Upper lobe of left lung (tissue), 6 donors: ENCODE data around the gene DNAJC12. TPM values are rescaled to one million over a fixed set of nuclear protein-coding genes. Genes with fewer than 3 reads are reported as not detected.
A peak's percentile ranks its signal among the peaks of the same experiment; 100 is the strongest.
"Not testable (repeated sequence)": the region's sequence is repeated elsewhere in the genome, so short reads cannot be mapped to it uniquely, and the experiment has no call there.

Experiments used
- ATAC-seq, 2 donors: fragments of 200-7000 bp; cut with Tn5 transposase; one replicate each; pipeline ENCODE4 v1.9.1; 2022; ENCODE audit warnings: mild to moderate bottlenecking in 2 of 2, moderate library complexity in 2 of 2; ENCODE audit not compliant: low FRiP score in 2 of 2
- DNase-seq, 2 donors: peaks; one replicate each; pipeline ENCODE4 v3.0.0-alpha.2; 2019 to 2020
- H3K27ac ChIP-seq, 4 donors: fragments of 200-600 bp; sonication (generic); one replicate each; pipeline ENCODE4 v1.5.1; 2016 to 2019
- H3K27me3 ChIP-seq, 4 donors: fragments of 200-600 bp; sonication (generic); one replicate each; pipeline ENCODE4 v1.5.1; 2017 to 2019
- H3K36me3 ChIP-seq, 4 donors: fragments of 200-600 bp; sonication (generic); one replicate each; pipeline ENCODE4 v1.5.1; 2016 to 2019
- H3K4me1 ChIP-seq, 4 donors: fragments of 200-600 bp; sonication (generic); one replicate each; pipeline ENCODE4 v1.5.1; 2018 to 2019
- H3K4me3 ChIP-seq, 4 donors: fragments of 200-600 bp; sonication (generic); one replicate each; pipeline ENCODE4 v1.5.1; 2017 to 2019; ENCODE audit warnings: mild to moderate bottlenecking in 2 of 4, moderate library complexity in 1 of 4
- H3K9me3 ChIP-seq, 4 donors: fragments of 200-600 bp; sonication (generic); one replicate each; pipeline ENCODE4 v1.5.1; 2018 to 2019
- EP300 ChIP-seq, 4 donors: sonication (generic); formaldehyde crosslinking; IDR thresholded peaks; one replicate each; pipeline ENCODE4 v1.5.1; 2017; ENCODE audit warnings: antibody characterized with exemption in 4 of 4, control low read depth in 2 of 4
- POLR2A ChIP-seq, 4 donors: fragments of 450-650 bp; IDR thresholded peaks; one replicate each; pipeline ENCODE4 v1.5.1; 2016 to 2017; ENCODE audit warnings: antibody characterized with exemption in 4 of 4, mild to moderate bottlenecking in 2 of 4
- POLR2AphosphoS5 ChIP-seq, 2 donors: sonication (generic); formaldehyde crosslinking; IDR thresholded peaks; one replicate each; pipeline ENCODE4 v1.5.1; 2017; ENCODE audit warnings: antibody characterized with exemption in 2 of 2
- WGBS, 2 donors: methylation state at CpG; one replicate each; pipeline ENCODE4 v1.1.5; 2017 to 2018; 5-methylcytosine and 5-hydroxymethylcytosine counted together
- total RNA-seq, 6 donors: library from RNA; depleted of rRNA in 4 of 6; stranded (reverse); fragments of >200 nt in 4 of 6; gene quantifications; one replicate each; pipeline versions ENCODE4 v1.1.0 to v1.2.1, GENCODE V29; 2016 to 2021
- TF ChIP-seq, protein P1 (sequence below), 6 experiments: fragments of 450-650 bp in 4 of 6; fragments of 200-600 bp in 2 of 6; sonication (generic) in 2 of 6; IDR thresholded peaks; one replicate each; pipeline ENCODE4 v1.5.1; 2016 to 2019; ENCODE audit warnings: antibody characterized with exemption in 6 of 6
- donor health status: DM: no; HTN: no; CAD: no; lungs with moderate emphysema.
- donor health status: DM: no; HTN: yes; CAD: no; lungs with severe emphysema.

The DNAJC12 gene
- total RNA-seq, 6 donors from 2014 or later, result 0.60 to 2.7 (median 1.8) TPM; not detected in 1

DNA sequence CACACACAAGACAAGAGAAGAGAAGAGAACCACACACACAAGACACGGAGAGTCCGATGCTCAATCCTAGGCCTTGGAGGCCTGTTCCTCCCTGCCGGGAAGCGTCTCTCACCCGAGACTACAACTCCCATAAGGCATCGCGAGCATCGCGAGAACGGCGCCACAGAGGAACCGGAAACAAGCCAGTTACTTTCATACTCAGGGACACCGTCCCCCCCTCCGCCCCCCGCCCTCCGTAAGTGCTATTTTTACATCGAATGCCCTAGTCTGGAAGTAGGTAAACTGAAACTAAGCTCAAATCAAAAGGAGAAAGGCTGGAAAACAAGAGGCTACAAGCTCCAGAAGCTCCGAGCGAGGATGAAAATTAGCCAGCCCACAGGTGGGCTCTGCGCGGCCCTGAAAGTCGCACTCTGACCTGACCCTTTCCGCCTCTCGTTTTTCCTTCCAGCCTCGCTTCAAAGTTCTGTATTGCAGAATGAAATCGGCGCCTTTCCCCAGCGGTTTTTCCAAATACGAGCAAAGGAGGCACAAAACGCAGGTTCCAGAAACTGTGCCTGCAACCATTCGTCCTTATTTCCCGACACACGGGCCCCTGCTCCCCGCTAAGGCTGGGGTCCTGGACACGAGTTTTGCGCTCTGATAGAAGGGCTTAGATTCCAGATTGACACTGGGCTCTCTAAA lies 11.5 kb upstream of the DNAJC12 start:
- Histone ChIP-seq H3K27me3 (no peaks in the 10 kb centered on the region), H3K4me1 (peaks cover 6 to 8% (median 7%) of the 10 kb centered on the region in 4 donors), H3K27ac (peak overlapping the region; percentile 88 to 95 (median 93)), H3K9me3 (no peaks in the 10 kb centered on the region), H3K4me3 (peak overlapping the region; percentile 57 to 84 (median 70)), H3K36me3 (no peaks in the 10 kb centered on the region)
- DNase-seq, result peak; percentile 86 to 95
- WGBS, 2 donors, result 1% methylated on average over 33 to 36 of the region's 36 CpGs
- ATAC-seq, result peak; percentile 95 to 99
- TF ChIP-seq EP300 (IDR thresholded peaks at IDR 0.05), result no peak
- TF ChIP-seq, protein P1, sequence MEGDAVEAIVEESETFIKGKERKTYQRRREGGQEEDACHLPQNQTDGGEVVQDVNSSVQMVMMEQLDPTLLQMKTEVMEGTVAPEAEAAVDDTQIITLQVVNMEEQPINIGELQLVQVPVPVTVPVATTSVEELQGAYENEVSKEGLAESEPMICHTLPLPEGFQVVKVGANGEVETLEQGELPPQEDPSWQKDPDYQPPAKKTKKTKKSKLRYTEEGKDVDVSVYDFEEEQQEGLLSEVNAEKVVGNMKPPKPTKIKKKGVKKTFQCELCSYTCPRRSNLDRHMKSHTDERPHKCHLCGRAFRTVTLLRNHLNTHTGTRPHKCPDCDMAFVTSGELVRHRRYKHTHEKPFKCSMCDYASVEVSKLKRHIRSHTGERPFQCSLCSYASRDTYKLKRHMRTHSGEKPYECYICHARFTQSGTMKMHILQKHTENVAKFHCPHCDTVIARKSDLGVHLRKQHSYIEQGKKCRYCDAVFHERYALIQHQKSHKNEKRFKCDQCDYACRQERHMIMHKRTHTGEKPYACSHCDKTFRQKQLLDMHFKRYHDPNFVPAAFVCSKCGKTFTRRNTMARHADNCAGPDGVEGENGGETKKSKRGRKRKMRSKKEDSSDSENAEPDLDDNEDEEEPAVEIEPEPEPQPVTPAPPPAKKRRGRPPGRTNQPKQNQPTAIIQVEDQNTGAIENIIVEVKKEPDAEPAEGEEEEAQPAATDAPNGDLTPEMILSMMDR (IDR thresholded peaks at IDR 0.05), result peak in 1 of 6 experiments; percentile 21
- TF ChIP-seq POLR2A (IDR thresholded peaks at IDR 0.05), result peak in 2 of 4 donors; percentile 29 to 76
- TF ChIP-seq POLR2AphosphoS5 (IDR thresholded peaks at IDR 0.05), result peak; percentile 64 to 81

GRCh38 chr10:67843284-67843683 lies 5.3 kb upstream of the DNAJC12 start:
- H3K27me3 ChIP-seq, result no peaks in the 10 kb centered on the region
- H3K27ac ChIP-seq, result no peak overlapping the region
- no peak for ATAC-seq
- 94 to 100% methylated on average over 2 of the region's 2 CpGs for WGBS, 2 donors
- no peak for DNase-seq
- no peaks in the 10 kb centered on the region for H3K36me3 ChIP-seq
- TF ChIP-seq POLR2A (IDR thresholded peaks at IDR 0.05) (no peak), EP300 (IDR thresholded peaks at IDR 0.05) (no peak), POLR2AphosphoS5 (IDR thresholded peaks at IDR 0.05) (no peak)
- TF ChIP-seq, protein P1 (IDR thresholded peaks at IDR 0.05), result no peak
- H3K9me3 ChIP-seq, result no peaks in the 10 kb centered on the region
- no peaks in the 10 kb centered on the region for H3K4me1 ChIP-seq
- H3K4me3 ChIP-seq, result no peak overlapping the region

GRCh38 chr10:67841737-67842136 lies 3.7 kb upstream of the DNAJC12 start:
- H3K4me3 ChIP-seq, result no peak overlapping the region
- H3K27me3 ChIP-seq, result no peaks in the 10 kb centered on the region
- TF ChIP-seq POLR2AphosphoS5 (IDR thresholded peaks at IDR 0.05) (no peak), POLR2A (IDR thresholded peaks at IDR 0.05) (no peak)
- no peak for ATAC-seq
- H3K36me3 ChIP-seq, result no peaks in the 10 kb centered on the region
- no peaks in the 10 kb centered on the region for H3K9me3 ChIP-seq
- DNase-seq, result no peak
- H3K4me1 ChIP-seq, result peaks cover 0 to 6% (median 0%) of the 10 kb centered on the region in 4 donors
- H3K27ac ChIP-seq, result no peak overlapping the region

GRCh38 chr10:67839951-67840350 lies 2.0 kb upstream of the DNAJC12 start:
- Histone ChIP-seq H3K36me3 (no peaks in the 10 kb centered on the region), H3K4me1 (peaks cover 0 to 6% (median 0%) of the 10 kb centered on the region in 4 donors), H3K27ac (no peak overlapping the region), H3K27me3 (no peaks in the 10 kb centered on the region), H3K4me3 (no peak overlapping the region), H3K9me3 (no peaks in the 10 kb centered on the region)
- 86% methylated on average over 3 of the region's 3 CpGs for WGBS, 2 donors
- DNase-seq (no peak), ATAC-seq (no peak)
- TF ChIP-seq, protein P1 (IDR thresholded peaks at IDR 0.05), result no peak
- no peak for TF ChIP-seq POLR2A (IDR thresholded peaks at IDR 0.05)
- TF ChIP-seq EP300 (IDR thresholded peaks at IDR 0.05), result no peak
- no peak for TF ChIP-seq POLR2AphosphoS5 (IDR thresholded peaks at IDR 0.05)

DNA sequence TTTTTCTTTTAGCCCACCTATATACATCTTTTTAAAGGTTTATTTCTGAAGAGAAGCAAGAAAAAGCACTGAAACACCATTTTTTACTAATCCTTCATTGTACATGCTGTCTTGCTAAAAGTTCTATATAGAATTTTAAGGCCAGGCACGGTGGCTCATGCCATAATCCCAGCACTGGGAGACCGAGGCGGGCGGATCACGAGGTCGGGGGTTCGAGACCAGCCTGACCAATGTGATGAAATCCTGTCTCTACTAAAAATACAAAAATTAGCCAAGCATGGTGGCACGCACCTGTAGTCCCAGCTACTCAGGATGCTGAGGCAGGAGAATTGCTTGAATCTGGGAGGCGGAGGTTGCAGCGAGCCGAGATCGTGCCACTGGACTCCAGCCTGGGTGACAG lies 1.5 kb upstream of the DNAJC12 start:
- peak in 1 of 2 donors; percentile 51 for DNase-seq
- not testable (repeated sequence) for H3K4me1 ChIP-seq, H3K9me3 ChIP-seq, ATAC-seq, H3K36me3 ChIP-seq, H3K27ac ChIP-seq, H3K4me3 ChIP-seq, H3K27me3 ChIP-seq
- WGBS, 2 donors, result 96 to 99% methylated on average over 12 of the region's 12 CpGs

DNA sequence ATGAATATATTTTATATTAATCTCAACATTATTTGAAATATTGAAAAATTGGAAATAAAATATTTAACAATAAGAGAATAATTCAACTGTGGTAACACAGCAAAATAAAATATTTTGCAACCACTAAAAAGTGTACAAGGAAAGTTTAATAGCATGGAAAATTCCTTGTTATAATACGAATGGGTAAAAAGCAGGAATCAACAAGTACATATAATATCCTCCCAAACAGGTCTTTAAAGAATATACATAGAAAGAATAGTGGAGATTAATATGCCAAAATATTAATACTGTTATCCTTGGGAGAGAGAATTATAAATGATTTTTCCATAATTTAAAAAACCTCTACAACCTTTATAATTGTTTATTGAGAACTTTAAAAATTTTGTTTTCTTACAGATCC lies 1.0 kb downstream of the DNAJC12 start:
- 69 to 82% methylated on average over 1 of the region's 1 CpG for WGBS, 2 donors
- Histone ChIP-seq H3K36me3 (no peaks in the 10 kb centered on the region), H3K9me3 (no peaks in the 10 kb centered on the region), H3K4me1 (peaks cover 0 to 6% (median 0%) of the 10 kb centered on the region in 4 donors), H3K4me3 (no peak overlapping the region), H3K27ac (no peak overlapping the region), H3K27me3 (no peaks in the 10 kb centered on the region)
- DNase-seq, result no peak
- TF ChIP-seq, protein P1 (IDR thresholded peaks at IDR 0.05), result no peak
- no peak for TF ChIP-seq POLR2A (IDR thresholded peaks at IDR 0.05)
- TF ChIP-seq POLR2AphosphoS5 (IDR thresholded peaks at IDR 0.05), result no peak
- TF ChIP-seq EP300 (IDR thresholded peaks at IDR 0.05), result no peak
- ATAC-seq, result no peak
